ENCODE data around the gene CAPZB. TPM values are rescaled to one million over a fixed set of nuclear protein-coding genes. Genes with fewer than 3 reads are reported as not detected.
A peak's percentile ranks its signal among the peaks of the same experiment; 100 is the strongest.

The CAPZB gene
- total RNA-seq, 1 donor from 2014 or later: 102 TPM

DNA sequence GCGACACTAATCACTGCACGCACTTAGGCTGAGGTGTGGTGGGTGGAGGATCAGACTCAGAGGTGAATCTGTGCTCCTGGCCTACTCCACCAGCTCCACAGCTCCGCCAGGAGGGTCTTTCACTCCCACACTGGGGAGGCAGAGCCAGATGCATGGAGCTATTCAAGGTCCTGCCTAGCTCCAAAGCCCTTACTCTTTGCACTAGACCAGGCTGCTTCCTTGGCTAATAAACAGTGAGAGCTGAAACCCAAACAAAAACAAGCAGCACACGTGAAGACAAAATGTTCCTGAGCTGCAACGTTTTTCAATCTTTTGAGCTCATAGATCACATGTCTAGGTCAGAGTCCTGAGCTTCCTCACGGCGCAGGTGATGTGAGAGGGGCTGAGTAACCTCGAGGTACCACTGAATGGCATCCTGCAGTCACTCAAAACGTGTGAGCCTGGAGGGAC is 19.2 kb downstream of the CAPZB start:
- Histone ChIP-seq H3K27me3 (no peaks in the 10 kb centered on the region), H3K36me3 (no peaks in the 10 kb centered on the region), H3K4me1 (peaks cover 0 to 44% of the 10 kb centered on the region in 2 donors), H3K27ac (peak overlapping the region in 1 of 2 donors; percentile 7), H3K4me3 (no peak overlapping the region), H3K9me3 (no peaks in the 10 kb centered on the region)
- no peak for DNase-seq (ENCODE audit: low spot score in 2 of 2)
- intact Hi-C loops (cut with DNase I): no loop called here
- TF ChIP-seq CTCF (IDR thresholded peaks at IDR 0.05): no peak

DNA sequence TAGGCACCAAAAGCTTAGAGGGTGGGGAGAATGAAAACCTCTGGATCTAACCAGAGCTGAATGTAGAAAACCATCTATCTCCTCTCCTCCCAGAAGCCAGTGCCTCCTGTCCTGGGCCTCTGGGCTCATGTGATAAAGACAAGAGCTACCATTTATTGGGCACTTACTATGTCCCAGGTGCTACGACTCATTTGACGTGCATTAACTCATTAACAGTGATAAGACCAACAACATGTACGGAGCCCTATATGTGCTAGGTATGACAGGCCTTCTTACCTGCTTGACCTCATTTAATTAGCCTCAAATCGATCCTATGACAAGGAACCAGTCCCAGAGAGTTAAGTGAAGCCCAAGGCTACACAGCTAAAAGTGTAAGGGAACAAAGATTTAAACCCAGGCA is 19.7 kb downstream of the CAPZB start:
- peaks cover 0 to 46% of the 10 kb centered on the region in 2 donors for H3K4me1 ChIP-seq
- no peak for TF ChIP-seq CTCF (IDR thresholded peaks at IDR 0.05)

GRCh38 chr1:19465123-19465522 is 20.2 kb downstream of the CAPZB start:
- Histone ChIP-seq H3K4me3 (no peak overlapping the region), H3K27me3 (no peaks in the 10 kb centered on the region), H3K36me3 (no peaks in the 10 kb centered on the region), H3K9me3 (no peaks in the 10 kb centered on the region), H3K4me1 (peaks cover 0 to 40% of the 10 kb centered on the region in 2 donors), H3K27ac (peak overlapping the region in 1 of 2 donors; percentile 3)
- TF ChIP-seq CTCF (IDR thresholded peaks at IDR 0.05): no peak
- intact Hi-C loops (cut with DNase I): no loop called here
- no peak for DNase-seq (ENCODE audit: low spot score in 2 of 2)

More for the DNA sequence above, 19.7 kb downstream of the CAPZB start:
- peak overlapping the region in 1 of 2 donors; percentile 37 for H3K27ac ChIP-seq
- H3K9me3 ChIP-seq: no peaks in the 10 kb centered on the region
- no peak for DNase-seq (ENCODE audit: low spot score in 2 of 2)
- intact Hi-C loops (cut with DNase I): no loop called here
- no peak overlapping the region for H3K4me3 ChIP-seq
- no peaks in the 10 kb centered on the region for H3K36me3 ChIP-seq
- H3K27me3 ChIP-seq: no peaks in the 10 kb centered on the region

GRCh38 chr1:19464696-19465095 is 20.6 kb downstream of the CAPZB start:
- no peak for TF ChIP-seq CTCF (IDR thresholded peaks at IDR 0.05)
- H3K27ac ChIP-seq: peak overlapping the region in 1 of 2 donors; percentile 3
- no peak for DNase-seq (ENCODE audit: low spot score in 2 of 2)
- H3K36me3 ChIP-seq: no peaks in the 10 kb centered on the region
- no peak overlapping the region for H3K4me3 ChIP-seq
- intact Hi-C loops (cut with DNase I): no loop called here
- H3K27me3 ChIP-seq: no peaks in the 10 kb centered on the region
- H3K9me3 ChIP-seq: no peaks in the 10 kb centered on the region
- H3K4me1 ChIP-seq: peaks cover 0 to 39% of the 10 kb centered on the region in 2 donors

GRCh38 chr1:19463504-19463803 is 21.9 kb downstream of the CAPZB start:
- no peak for TF ChIP-seq CTCF (IDR thresholded peaks at IDR 0.05)
- H3K4me1 ChIP-seq: peaks cover 0 to 41% of the 10 kb centered on the region in 2 donors
- H3K36me3 ChIP-seq: no peaks in the 10 kb centered on the region
- no peaks in the 10 kb centered on the region for H3K9me3 ChIP-seq
- intact Hi-C loops (cut with DNase I): no loop called here
- H3K27ac ChIP-seq: peak overlapping the region in 1 of 2 donors; percentile 14
- no peak overlapping the region for H3K4me3 ChIP-seq
- DNase-seq (ENCODE audit: low spot score in 2 of 2): no peak
- no peaks in the 10 kb centered on the region for H3K27me3 ChIP-seq
